GM12875 (cell line): ENCODE data around the gene PLCL2.

ENCODE experiments used
- H3K4me3 ChIP-seq: one replicate; pipeline ENCODE4 v1.5.1; 2011; ENCODE audit warnings: low read depth, low read length, control low read depth
- CTCF ChIP-seq: IDR thresholded peaks from 2 replicates; pipeline ENCODE4 v1.5.1; 2011; ENCODE audit warnings: low read depth, mild to moderate bottlenecking, control low read depth, inconsistent platforms, low read length, moderate library complexity, borderline replicate concordance; ENCODE audit not compliant: insufficient read depth

PLCL2 gene

GRCh38 chr3:16899919-16900318 is 15.2 kb downstream of the PLCL2 start:
- H3K4me3 ChIP-seq: no peak overlapping the region
- TF ChIP-seq CTCF: no peak

- no peak overlapping the region for H3K4me3 ChIP-seq
- TF ChIP-seq CTCF: no peak
Observed at GRCh38 chr3:16900779-16901440, 16.2 kb downstream of the PLCL2 start.

GRCh38 chr3:16904423-16905417 is 20.0 kb downstream of the PLCL2 start:
- no peak for TF ChIP-seq CTCF

GRCh38 chr3:16905704-16906103 is 20.9 kb downstream of the PLCL2 start:
- no peak for TF ChIP-seq CTCF
- H3K4me3 ChIP-seq: no peak overlapping the region

More at GRCh38 chr3:16904423-16905417, 20.0 kb downstream of the PLCL2 start:
- H3K4me3 ChIP-seq: no peak overlapping the region

- no peak for TF ChIP-seq CTCF
- no peak overlapping the region for H3K4me3 ChIP-seq
Observed at GRCh38 chr3:16906682-16907081, 21.9 kb downstream of the PLCL2 start.

GRCh38 chr3:16907243-16907642 is 22.5 kb downstream of the PLCL2 start:
- no peak overlapping the region for H3K4me3 ChIP-seq
- TF ChIP-seq CTCF: no peak
